AG04450 (cell line): Measurements from ENCODE around the gene RAB8B. TPM values are rescaled to one million over a fixed set of nuclear protein-coding genes. Genes with fewer than 3 reads are reported as not detected.
"Not testable (repeated sequence)": the region's sequence is repeated elsewhere in the genome, so short reads cannot be mapped to it uniquely, and the experiment has no call there.

Source experiments
- CTCF ChIA-PET: fragments of 300-600, 350-600 bp; formaldehyde crosslinking; extraction: SDS; loops from one replicate; lab custom pipeline; 2022; ENCODE audit warnings: antibody characterized with exemption, inconsistent platforms; lab: Charles Lee
- POLR2A ChIA-PET: fragments of 350-600 bp; formaldehyde crosslinking; extraction: SDS; loops from one replicate; lab custom pipeline; 2021; ENCODE audit warnings: antibody characterized with exemption, inconsistent platforms; lab: Yijun Ruan, JAX
- DNase-seq: peaks from one replicate; pipeline ENCODE4 v3.0.0-alpha.2; 2011; ENCODE audit warnings: low read depth, low spot score
- H3K27ac ChIP-seq: one replicate; pipeline ENCODE4 v1.5.1; 2012; ENCODE audit warnings: low read depth, low read length, control low read depth
- H3K27me3 ChIP-seq: one replicate; pipeline ENCODE4 v1.6.0; 2012; ENCODE audit warnings: low read length; ENCODE audit not compliant: control insufficient read depth, insufficient read depth
- H3K4me3 ChIP-seq: 2 replicates; pipeline ENCODE4 v1.5.1; 2011; ENCODE audit warnings: mild to moderate bottlenecking, low read depth, low read length, control low read depth
- H3K9me3 ChIP-seq: 2 replicates; pipeline ENCODE4 v1.5.1; 2012; ENCODE audit warnings: low read length; ENCODE audit not compliant: control insufficient read depth, insufficient read depth
- CTCF ChIP-seq: IDR thresholded peaks from 2 replicates; pipeline ENCODE4 v1.5.1; 2011; ENCODE audit warnings: low read depth, low read length, control low read depth, inconsistent platforms
- polyA plus RNA-seq: library from polyadenylated mRNA; depleted of rRNA; stranded (reverse); fragments of >200 nt; gene quantifications from 2 replicates; pipeline ENCODE4 v1.2.3, GENCODE V29; 2011

Gene RAB8B
- polyA plus RNA-seq, 1 experiment = 82.4 TPM

GRCh38 chr15:63234451-63234870 lies 45.1 kb downstream of the RAB8B start:
- no peak overlapping the region for H3K4me3 ChIP-seq

DNA sequence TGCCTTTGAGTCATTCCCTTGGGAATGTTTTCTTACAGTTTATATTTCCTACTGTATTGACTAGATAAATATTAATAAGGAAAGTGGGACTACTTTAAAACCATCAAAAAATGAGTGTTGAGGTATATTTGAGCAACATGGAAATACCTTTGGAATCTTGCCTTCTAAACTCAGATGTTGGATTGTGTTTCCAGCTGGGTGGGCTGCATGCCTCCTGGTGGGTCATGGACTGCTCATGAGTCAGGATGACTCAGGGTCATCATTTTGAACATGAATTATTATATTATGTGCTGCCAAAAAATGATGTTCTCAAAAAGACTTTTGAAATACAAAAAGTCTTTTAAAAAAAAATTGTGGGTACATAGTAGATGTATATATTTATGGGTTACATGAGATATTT lies 46.9 kb downstream of the RAB8B start:
- H3K4me3 ChIP-seq = no peak overlapping the region
- ChIA-PET CTCF (interaction anchor here (1.0 kb wide), 1 partner anchor 187 kb away, joined by 3 read pairs; no protein-coding TSS in a partner anchor), POLR2A (no interaction called here)
- no peaks in the 10 kb centered on the region for H3K9me3 ChIP-seq
- peak; percentile 49 for DNase-seq
- H3K27ac ChIP-seq = no peak overlapping the region
- TF ChIP-seq CTCF = no peak
- no peaks in the 10 kb centered on the region for H3K27me3 ChIP-seq

More at GRCh38 chr15:63234451-63234870, 45.1 kb downstream of the RAB8B start:
- no peaks in the 10 kb centered on the region for H3K27me3 ChIP-seq
- DNase-seq = no peak
- TF ChIP-seq CTCF = no peak
- H3K9me3 ChIP-seq = no peaks in the 10 kb centered on the region
- ChIA-PET CTCF (no interaction called here), POLR2A (interaction anchor here (0.7 kb wide), 2 partner anchors 9 to 77 kb away, joined by 3 read pairs; partner anchors contain the start of gene RPS27L)
- H3K27ac ChIP-seq = peak overlapping the region; percentile 91

- H3K4me3 ChIP-seq, H3K9me3 ChIP-seq, DNase-seq, H3K27me3 ChIP-seq, POLR2A ChIA-PET, H3K27ac ChIP-seq: not testable (repeated sequence)
- CTCF ChIA-PET = interaction anchor here (1.0 kb wide), 1 partner anchor 188 kb away, joined by 3 read pairs; no protein-coding TSS in a partner anchor
These were observed 47.7 kb downstream of the RAB8B start for GRCh38 chr15:63237086-63237485.

DNA sequence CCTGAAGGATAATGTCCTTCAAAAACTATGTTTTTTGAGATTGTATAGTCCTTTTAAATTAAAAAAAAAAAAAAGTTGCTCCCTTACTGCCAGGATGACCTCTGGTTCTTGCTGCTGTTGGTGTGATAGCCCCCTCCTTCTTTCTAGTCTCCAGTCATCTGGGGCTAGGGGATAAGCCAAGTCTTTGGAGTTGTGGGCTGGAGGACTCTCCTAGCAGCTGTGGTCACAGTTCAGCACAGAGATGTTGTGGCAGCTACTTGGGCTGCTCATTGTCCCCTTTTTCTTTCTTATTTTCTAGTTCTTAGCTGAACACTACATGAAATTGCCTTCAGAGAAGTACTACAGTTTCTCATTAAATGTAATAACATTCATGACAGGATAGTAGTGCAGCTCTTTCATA lies 48.8 kb downstream of the RAB8B start:
- no peaks in the 10 kb centered on the region for H3K9me3 ChIP-seq
- ChIA-PET CTCF (interaction anchor here (0.5 kb wide), 1 partner anchor 25 kb away, joined by 3 read pairs; no protein-coding TSS in a partner anchor), POLR2A (no interaction called here)
- no peak overlapping the region for H3K4me3 ChIP-seq
- no peak for DNase-seq
- H3K27ac ChIP-seq = no peak overlapping the region
- H3K27me3 ChIP-seq = no peaks in the 10 kb centered on the region
- no peak for TF ChIP-seq CTCF

GRCh38 chr15:63238796-63239195 lies 49.4 kb downstream of the RAB8B start:
- Histone ChIP-seq H3K9me3 (no peaks in the 10 kb centered on the region), H3K27ac (no peak overlapping the region), H3K4me3 (no peak overlapping the region), H3K27me3 (no peaks in the 10 kb centered on the region)
- TF ChIP-seq CTCF = no peak
- CTCF ChIA-PET = no interaction called here
- DNase-seq = no peak
- POLR2A ChIA-PET = interaction anchor here (0.8 kb wide), 1 partner anchor 9 kb away, joined by 7 read pairs; no protein-coding TSS in a partner anchor
